Mesenteric fat pad (tissue), 1 donor: Measurements from ENCODE around the gene FNDC11. TPM values are rescaled to one million over a fixed set of nuclear protein-coding genes. Genes with fewer than 3 reads are reported as not detected.

ENCODE experiments used
- DNase-seq: peaks from one replicate; pipeline ENCODE4 v3.0.0-alpha.2; 2020; ENCODE audit warnings: low spot score
- total RNA-seq: library from RNA; stranded (reverse); fragmentation: NEBNext Ultra II Directional; extraction: Animal tissue kit (Norgen Biotek cat#: 25700); gene quantifications from one replicate; pipeline ENCODE4 v1.2.1, GENCODE V29; 2021
- donor health status: DM: yes; HTN: yes; CAD: no.

Gene FNDC11
- total RNA-seq, 1 donor from 2014 or later = 0.13 TPM

DNA sequence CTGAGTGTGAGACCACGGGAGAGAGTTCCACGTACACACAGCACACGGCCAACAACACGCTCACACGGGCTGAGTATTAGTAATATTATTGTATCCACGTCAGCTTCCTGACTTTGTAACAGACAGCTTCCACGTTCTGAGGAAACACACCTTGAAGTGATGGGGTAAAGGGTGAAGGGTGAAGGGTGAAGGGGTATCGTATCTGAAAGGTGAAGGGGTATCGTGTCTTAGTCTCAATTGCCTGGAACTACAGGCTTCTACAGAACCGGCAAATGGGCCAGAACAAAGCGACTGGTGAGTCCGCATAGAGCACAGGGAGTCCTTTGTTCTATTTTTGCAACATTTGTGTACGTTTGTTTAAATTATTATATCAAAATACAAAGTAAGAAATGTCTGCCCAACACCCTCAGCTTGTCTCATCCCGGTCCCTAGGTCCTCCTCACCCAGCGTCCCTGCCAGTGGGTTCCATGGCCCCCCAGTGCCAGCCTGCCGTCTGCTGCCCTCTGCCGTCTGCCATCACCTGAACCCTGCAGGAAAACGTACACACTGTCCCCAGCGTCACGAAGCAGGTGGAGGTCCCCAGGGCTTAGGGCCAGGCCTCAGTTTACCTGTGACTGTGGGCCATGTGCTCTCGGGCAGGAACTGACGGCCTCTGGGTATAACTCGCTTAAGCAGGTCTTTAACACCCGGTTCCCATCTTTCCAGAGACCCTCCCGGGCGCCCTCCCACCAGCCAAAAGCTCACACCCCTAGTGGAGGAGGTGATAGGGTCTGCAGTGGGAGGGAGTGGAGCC, 24.5 kb downstream of the FNDC11 start:
- DNase-seq = no peak

DNA sequence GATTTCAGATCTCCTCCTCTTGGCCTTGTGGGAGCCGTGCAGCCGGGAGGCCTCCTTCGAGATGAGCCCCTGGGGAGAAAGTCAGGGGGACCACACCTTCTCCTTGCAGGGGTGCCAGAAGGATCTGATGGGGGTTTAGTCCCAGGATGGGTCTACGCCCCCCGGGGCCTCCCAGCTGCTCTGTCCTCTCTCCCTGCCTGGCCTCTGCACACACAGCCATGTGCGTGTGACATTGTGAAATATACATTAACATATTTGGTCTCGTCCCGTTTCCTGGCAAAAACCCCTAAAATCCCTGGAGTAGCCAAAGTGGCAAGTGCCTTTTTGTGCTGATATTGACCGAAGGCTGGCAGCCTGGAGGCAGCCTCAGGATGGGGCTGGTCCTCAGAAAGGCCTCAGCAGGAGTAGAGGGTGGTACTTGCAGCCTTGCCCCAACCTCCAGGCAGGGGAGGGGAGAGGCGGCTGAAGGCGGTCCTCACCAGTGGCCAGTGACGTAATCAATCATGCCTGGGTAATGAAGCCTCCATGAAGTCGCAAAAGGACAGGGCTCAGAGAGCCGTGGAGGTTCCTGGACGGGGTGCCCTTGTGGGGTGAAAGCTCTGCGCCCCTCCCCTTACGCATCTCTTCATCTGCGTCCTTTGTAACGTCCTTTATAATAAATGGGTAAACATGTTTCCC, 25.2 kb downstream of the FNDC11 start:
- no peak for DNase-seq

DNA sequence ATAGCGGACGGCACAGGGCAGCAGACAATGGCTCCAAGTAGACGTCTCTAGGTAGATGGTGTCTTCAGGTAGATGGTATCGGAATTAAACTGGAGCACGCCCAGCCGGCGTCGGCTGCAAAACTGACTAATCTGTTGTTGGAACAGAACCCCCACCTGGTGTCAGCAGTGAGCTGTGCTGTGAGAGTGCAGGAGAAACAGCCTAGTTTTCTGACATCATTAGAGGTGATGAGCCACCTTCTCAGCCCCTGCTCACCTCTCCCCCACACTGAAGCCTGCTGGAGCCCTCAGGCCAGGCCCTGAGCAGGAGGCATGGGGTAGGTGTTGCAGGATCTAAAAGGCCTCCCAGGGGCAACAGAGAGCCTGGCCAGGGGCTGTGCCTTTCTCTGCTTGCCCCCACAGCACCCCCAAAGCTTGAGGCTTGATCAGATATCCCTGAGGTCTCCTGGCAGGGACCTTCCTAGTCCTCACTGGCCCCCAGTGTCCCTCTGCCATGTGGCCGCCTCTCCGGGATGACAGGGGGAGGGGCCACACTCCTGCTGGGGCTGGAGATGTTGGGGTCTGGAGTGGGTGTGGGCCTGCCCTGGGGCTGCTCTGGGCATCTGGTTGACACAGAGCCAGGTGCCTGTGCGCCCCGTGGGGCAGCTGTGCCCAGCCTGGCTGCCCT, 27.0 kb downstream of the FNDC11 start:
- DNase-seq = no peak

DNA sequence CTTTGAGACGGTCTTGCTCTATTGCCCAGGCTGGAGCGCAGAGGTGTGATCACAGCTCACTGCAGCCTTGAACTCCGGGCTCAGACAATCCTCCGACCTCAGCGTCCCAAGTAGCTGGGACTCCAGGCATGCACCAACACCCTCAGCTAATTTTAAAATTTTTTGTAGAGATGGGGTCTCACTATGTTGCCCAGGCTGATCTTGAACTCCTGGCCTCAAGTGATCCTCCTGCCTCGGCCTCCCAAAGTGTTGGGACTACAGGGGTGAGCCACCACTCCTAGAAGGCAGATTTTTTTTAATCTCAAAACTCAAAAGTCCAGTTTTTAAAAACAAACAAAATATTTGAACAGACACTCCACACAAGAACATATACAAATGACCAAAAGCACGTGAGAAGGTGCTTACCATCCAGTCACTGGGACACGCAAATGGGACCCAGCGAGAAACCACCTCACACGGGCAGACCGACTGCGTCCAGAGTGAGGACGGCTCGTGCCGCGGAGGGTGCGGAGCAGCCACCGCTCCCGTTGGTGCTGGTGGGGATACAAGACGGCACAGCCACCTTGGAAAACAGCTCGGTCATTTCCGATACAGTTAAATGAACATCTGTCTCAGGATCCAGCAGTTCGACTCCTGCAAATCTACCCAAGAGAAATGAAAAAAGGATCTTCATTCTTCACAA, 28.6 kb downstream of the FNDC11 start:
- no peak for DNase-seq

DNA sequence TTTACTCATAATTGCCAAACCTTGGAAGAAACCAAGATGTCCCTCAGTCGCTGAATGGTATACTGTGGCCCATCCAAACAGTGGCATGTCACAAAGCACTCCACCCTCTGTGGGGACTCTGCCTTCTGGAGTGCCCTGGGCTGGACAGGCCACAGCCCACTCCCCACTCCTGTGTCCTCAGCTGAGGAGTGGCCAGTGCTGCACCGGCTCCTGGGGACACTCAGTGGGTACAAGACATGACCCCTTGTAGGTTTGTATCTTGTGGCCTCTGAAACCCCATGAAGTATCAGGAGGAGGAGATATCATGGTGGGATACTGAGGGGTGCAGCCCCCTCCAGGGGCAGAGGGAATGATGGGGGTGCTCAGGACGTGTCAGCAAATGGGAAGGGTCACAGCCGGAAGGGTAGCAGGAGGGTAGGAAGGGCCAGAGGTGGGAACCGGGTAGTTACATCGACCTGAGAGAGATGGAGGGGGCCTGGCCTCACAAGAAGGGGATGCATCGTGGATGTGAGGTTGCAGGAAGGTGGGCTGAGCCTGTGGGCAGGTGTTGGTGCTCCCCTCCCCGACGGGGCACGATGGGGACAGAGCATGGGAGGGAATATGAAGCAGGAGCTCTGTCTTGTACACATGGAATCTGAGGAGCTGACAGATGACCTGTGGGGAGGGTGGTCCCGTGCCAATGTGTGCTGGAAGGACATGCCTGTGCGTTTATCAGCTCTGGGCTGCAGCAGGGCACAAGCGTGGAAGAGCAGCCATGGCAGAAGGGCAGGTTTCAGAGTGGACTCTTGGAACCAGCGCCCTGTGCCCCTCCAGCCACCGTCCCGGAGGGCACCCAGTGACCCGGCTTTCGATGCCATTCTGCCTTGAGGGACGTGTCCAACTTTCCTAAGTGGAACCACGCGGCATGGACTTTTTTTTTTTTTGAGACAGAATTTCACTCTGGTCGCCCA, 31.9 kb downstream of the FNDC11 start:
- DNase-seq = no peak

DNA sequence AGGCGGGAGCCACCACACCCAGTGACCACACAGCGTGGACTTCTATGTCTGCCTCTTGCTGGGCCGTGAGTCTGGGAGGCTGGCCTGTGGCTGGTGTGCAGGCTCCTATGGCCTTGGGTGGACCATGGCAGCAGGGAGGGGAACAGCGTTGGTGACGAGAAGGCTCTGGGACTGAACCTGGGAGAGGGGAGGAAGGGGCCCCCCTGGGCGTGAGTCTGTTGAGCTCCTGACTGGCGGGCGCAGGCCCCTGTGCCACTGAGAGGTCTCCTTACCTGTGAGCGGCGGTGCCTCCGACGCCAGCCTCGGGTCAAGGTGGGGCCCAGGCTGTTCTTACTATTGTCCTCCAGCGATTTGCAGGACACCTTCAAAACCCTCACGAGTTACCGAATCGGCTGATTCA, 32.8 kb downstream of the FNDC11 start:
- DNase-seq = no peak

DNA sequence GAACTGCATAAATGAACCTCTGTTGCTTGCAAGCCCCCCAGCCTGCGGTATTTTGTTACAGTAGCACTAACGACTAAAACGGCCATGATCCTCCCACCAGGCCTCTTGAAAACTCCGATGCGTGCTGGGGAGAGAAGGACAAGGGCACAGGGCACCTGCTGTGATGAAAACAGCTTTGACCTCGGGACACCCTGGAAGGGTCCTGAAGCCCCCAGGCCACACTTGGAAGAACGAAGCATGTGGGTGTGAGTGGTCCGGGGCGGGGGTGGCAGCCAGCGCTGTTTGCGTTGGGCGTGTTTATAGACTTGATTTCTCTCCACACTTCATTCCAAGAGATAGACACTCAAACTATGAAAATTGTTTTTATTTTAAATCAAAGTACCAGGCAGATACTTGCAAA, 33.3 kb downstream of the FNDC11 start:
- no peak for DNase-seq

DNA sequence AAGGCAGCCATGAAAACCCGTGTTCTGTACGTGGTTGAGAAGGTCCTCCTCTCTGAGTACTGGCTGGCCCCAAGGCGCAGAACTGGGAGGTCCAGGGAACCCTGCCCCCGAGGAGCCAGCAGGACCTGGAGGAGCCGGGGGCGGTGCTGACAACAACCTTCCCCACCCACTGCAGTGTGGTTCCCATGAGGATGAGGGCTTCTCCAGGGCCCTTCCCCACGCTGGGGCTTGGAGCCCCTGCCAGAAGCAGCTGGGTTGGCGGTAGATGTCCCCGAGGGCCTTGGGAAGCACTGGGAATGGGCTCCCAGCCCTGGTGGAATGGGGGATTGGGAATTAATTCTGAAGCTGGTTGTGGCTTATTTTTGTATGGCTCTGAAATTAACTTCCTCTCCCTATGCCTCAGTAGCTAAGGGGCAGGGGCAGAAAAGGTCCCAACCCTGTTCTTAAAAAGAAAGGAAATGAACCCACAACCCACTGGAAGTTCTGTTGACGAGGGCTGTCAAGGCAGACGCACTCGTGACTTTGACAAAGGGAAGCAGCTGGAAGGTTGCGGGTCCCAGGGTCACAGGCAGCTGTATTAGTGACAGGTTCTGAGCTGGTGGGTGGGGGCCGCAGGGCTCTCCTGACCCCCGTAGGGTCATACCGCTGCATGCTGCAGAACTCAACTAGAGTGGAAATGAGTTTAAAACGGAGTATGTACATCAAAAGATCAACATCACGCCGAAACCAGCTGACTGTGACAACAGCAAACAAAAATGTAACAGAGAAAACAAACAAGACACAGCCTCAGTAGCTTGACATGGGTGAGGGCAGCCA, 34.0 kb downstream of the FNDC11 start:
- DNase-seq = no peak

DNA sequence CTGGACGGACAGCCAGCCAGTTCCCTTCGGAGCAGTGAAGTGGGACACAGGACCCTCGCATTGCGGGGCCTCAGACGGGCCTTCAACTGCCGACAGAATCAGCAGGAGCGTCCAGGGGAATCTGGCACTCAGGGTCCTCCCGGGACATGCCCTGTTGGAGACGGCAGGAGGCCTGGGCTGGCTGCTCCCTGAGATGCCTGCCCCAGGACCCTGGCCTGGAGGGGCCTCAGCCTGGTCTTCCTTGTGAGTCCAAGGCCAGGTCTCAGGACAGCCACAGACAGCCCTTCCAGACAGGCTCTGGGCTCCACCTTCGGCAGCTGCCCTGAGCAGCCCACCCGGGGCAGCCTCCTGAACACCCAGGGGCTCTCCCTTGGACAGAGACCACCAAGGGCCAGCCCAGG, 34.7 kb downstream of the FNDC11 start:
- DNase-seq = no peak

DNA sequence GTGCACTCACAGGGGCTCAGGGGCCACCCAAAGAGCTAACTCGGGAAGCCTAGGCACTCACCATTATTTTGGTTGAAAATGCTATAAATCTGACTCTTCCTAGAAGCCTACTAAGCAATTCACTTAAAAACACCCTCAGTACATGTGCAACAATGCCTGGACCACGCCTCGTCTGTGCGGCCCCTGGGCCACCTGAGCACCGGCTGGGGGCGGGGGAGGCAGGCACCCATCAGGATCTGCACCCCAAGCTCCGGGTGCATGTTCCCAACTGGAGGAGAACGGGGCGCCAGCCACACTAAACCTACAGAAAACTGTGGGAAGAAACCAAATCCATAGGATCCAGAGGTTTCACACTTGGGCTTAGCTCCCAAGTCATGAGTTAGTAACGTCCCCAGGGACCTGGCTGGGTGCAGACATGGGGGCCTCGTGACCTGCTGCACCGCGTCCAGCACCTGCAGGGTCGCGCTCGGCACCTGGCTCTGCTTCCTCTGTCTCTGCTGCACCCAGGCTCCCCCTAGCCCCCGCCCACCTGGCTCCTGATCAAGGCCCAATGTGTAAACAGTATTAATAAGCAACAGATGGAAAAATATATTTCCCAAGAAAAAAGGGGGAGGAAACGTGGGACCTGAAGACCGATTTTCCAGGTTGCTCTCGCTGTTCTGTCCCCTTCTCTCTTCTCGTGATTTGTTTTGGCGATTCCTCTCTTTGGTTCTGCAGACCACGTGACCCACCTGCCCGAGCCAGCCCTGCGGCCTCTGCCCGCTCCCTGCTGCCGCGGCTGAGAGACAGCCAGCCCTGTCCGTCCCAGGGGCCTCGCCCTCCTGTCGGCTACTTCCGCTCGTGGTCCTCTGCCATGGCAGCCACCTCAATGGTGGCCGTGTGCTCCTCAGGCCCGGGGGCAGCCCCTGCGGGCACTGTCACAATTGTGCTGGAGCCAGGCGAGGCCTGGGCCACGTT, 35.6 kb downstream of the FNDC11 start:
- DNase-seq = no peak

DNA sequence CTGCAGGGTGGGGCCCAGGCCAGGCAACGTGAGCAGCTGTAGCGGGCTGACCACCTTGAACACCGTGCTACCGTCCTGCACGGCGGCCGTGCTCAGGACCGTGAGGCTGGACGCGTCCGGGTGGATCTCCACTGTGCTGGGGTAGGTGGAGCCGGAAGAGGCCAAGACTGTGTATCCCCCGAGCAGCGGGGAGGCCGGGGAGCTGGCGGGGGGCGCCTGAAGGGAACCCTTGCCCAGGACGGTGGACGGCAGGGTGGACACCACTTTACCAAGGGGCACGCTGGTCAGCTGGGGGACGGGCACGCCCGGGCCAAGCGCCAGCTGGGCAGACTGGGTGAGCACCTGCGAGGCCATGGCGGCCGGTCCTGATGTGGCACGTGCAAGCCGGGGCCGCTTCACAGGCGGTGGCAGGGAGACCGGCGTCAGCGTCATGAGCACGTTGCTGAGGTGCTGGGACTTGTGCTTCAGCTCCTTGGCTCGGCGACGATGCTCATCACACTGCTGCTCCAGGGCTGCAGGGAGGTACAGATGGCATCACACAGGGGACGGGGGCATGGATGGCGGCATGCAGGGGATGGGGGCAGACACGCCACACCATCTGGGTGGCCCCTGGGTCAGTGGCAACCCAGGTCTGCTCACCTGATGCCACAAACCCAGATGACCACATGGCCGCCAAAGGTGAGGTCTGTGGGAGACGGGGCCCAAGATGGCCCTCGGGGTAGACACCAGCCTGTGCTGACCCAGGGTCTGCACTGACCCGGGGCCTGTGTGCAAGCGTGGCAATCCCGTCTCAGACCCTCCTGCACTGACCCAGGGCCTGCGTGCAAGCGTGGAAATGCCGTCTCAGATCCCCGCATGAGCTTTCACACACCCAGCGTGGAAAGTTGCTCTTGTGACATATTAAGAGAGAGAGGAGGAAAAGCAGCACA, 36.5 kb downstream of the FNDC11 start:
- no peak for DNase-seq

DNA sequence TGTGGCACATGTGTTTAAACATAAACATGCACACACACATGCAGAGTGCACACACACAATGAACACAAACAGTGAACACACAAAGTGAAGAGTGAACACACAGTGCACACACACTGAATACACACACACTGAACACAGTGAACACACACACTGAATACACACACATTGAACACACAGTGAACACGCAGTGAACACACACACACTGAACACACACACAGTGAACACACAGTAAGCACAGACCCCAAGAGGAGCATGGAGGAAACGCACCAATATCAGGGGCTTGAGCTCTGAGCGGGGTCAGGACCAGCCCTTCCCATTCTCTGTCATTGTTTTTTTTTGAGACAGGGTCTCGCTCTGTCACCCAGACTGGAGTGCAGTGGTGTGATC, 37.2 kb downstream of the FNDC11 start:
- DNase-seq = no peak

DNA sequence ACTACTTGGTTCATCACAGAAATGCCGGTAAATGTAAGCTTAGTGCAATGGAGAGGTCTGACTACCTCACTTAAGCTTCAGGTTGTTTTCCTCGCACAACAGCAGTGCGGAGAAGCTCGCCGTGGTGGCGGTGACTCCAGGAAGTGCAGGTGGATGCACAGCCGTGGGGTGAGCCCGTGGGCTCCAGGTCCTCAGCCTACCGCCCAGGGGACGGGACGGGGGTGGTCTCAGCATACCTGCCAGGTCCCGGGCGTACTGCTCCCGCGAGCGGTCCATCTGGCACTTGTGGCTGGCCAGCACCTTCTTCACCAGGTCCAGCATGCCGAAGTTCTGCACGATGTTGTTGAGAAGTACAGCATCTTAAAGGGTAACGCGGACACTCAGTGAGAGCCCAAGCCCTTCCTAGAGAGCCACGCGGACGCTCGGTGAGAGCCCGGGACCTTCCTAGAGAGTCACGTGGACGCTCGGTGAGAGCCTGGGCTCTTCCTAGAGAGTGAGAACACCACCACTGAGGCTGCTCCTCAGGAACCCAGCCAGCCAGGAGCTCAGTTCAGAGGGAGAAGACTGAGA, 37.9 kb downstream of the FNDC11 start:
- no peak for DNase-seq

DNA sequence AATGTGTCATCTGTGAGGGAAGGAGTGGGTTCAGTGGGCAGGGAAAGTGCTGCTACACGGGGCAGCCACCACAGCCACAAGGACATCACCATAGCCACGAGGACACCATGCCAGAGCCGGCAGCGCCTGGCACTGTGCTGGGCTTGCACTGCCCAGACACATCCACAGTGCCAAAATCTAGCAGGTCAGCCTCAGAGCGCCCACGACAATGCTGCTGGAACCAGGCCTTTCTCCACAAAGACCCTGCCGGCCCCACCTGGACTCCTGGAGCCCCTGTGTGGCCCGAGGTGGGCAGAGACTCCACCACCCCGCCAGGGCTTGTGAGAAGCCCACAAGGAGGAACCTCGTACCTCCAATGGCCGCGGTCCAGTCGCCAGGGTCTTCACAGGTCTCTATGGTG, 38.7 kb downstream of the FNDC11 start:
- DNase-seq = no peak

DNA sequence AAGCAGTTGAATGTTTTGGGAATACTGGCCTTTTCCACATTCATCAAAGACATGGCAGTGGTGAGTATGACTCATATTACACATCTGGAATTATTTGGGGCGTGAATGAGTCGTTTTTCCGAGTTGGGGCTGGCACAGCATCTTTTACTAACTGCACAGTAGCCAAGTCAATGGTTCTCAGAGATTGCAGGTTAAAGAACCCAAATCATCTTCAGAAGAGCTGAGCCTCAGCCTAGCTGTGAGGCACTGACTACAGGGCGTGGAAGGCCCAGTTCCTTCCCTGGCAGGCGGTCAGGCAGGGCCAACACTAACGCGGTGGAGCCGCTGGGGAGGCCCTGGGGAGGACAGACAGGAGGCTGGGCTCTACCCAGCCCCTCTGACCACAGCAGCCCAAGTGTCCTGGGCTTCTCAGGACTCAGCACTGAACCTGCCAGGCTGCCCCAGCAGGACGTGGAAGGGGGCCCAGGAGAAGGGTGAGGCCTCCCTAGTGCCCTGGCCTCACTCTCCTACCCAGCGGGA, 40.1 kb downstream of the FNDC11 start:
- DNase-seq = no peak

DNA sequence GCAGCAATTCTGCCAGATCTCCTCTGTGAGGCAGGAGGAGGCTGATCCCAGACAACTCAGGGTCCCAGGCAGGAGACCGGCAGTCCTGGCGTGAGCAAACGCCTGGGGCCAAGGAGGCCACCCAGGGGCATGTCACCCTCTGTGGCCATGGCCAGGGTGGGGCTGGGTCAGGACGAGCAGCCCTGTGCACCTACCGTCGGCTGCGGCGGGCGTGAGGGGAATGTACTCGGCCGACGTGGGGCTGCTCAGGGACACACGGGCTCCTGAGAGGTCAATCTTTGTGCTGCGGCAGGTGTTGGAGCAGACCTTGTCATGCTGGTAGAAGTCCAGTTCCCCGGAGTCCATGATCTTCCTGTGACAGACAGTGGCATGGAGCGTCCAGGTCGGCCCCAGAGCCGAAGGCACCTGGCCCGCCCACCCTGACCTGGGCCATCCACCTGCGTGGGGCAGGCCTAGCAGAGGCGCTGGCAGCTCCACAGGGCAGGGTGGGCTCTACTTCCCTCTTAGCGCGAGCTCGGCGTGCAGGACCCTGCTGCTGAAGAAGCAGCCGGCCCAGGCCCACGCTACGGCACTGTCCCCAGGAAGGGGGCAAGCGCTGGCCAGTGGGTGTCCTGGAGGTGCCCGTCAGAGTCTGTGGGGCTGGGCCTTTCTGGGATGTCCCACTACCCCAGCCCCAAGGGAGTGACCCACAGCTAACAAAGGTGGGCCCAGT, 41.6 kb downstream of the FNDC11 start:
- no peak for DNase-seq
